Smooth muscle cell of the umbilical artery (primary cell): Measurements from ENCODE around the gene METTL3. TPM values are rescaled to one million over a fixed set of nuclear protein-coding genes. Genes with fewer than 3 reads are reported as not detected.

Experiments used
- total RNA-seq: library from RNA; depleted of rRNA; stranded (reverse); fragments of >200 nt; gene quantifications from 2 replicates; pipeline ENCODE4 v1.2.3, GENCODE V29; 2014

METTL3 gene
- total RNA-seq = 63.4 and 67.7 TPM in 2 replicates

DNA sequence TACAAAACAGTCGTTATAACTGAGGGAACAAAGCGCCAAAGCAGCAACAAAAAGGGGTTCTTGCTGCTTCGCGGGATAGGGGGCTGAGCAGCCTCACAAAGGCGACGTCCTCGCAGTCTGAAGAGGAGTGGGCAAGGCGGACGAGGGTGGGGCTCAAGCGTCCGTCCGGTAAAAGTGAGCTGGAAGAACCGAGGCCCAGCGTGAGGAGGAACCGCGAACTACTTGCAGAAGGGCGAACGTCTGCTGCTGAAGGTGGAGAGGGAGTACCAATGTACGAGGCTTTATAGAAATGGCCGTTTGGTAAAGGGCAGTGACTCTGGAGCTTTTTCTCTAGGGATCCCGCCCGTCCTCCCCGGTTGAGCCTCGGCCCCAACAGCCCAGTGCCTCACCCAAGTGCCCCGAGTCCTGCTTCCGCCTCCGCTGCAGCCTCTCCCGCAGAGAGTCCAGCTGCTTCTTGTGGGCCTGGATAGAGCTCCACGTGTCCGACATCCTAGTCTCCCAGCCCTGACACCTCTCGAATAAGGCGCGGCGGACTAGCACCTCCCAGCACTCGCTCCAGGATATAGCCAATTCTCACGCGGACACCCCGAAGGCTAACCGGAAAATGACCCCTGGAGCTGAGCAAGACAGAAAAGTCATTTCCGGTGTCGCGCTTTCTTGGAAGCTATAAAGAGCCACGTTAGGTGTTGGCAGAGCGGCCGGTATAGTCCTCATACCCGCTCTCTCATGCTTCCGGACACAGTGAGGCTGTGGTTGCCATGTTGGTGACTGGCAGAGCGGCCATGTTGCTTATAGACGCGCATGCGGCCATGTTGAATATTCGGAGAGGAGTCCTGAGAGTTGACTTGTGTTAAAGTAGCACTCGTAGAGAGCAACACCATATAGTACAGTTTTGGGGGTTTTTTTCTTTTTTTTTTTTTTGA is at the start of gene METTL3:
TSS of gene METTL3 (minus strand) at position 606 of the 923 bp plus-strand sequence. CDS start at position 489, 117 bp downstream.

DNA sequence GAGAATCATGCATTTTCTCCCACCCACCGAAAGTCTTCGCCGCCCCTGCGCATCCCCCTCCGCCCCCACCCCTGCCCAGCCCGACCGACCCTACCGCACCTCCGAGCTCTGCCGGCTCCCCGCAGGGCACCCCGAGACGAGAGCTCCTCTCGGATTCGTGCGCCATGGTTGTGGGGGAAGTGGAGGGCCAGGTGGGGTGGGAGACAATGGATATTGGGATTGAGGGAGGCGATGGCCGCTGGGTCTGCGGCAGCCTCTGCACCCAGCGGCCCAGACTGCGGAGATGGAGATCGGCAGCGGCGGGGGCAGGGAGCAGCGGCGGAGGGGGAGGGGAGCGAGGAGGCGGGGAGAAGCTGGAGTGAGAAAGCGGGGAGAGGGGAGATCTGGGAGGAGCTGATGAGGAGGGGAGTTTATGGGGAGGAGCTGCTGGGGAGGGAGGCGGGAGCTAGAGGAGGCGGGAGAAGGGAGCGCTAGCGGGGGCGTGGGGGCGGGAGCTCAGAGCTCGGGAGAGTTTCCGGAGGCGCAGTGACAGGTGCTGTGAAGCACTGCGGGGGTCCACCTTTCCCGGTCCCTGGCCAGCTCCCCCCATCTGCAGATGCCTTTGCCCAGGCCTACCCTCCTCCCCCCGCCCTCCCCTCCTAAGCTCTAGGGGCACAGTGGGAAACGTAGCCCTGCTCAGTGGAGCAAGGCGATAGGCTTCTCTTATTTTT is 15.0 kb upstream of the METTL3 start, which contains the start of gene SALL2:
TSS of gene SALL2 (minus strand) at position 385 of the 710 bp plus-strand sequence. CDS start at position 166, 219 bp downstream.

DNA sequence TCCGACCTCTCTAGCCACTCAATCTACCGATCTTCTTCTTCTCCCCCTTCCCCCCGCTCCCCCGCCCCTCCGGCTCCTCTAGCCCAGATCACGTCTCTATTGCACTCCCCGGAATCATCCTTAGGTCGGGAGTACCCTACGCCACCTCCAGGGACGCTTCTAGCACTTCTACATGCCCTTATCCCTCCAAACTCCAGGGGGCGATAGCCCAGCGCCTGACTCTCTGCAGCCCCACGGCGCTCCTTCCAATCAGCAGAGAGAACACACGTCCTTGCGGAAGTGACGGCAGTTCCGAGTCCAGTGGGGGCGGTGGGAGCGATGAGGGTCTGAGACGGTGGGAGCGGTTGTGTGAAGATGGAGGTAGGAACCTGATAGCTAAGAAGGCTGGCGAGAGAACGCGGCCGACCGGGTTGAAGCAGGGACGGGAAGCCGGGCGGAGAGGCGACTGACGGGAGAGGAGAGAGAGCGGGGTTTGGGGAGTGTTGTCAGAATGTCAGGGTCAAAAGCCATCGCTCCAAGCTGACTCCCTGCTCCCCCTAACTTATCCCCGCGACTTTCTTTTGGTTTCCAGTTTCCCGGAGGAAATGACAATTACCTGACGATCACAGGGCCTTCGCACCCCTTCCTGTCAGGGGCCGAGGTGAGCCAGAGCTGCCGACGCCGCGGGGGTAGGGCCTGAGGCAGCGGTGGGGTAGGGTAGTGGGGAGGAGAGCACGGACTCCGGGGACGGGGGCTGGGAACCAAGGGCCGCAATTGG is 34.0 kb downstream of the METTL3 start, which contains the start of the genes RAB2B and TOX4:
TSS of gene RAB2B (minus strand) at position 35 of the 757 bp plus-strand sequence. CDS start 87 bp downstream, outside the sequence.
TSS of gene TOX4 (plus strand) at position 271 of the 757 bp plus-strand sequence. CDS start at position 355, 84 bp downstream.

DNA sequence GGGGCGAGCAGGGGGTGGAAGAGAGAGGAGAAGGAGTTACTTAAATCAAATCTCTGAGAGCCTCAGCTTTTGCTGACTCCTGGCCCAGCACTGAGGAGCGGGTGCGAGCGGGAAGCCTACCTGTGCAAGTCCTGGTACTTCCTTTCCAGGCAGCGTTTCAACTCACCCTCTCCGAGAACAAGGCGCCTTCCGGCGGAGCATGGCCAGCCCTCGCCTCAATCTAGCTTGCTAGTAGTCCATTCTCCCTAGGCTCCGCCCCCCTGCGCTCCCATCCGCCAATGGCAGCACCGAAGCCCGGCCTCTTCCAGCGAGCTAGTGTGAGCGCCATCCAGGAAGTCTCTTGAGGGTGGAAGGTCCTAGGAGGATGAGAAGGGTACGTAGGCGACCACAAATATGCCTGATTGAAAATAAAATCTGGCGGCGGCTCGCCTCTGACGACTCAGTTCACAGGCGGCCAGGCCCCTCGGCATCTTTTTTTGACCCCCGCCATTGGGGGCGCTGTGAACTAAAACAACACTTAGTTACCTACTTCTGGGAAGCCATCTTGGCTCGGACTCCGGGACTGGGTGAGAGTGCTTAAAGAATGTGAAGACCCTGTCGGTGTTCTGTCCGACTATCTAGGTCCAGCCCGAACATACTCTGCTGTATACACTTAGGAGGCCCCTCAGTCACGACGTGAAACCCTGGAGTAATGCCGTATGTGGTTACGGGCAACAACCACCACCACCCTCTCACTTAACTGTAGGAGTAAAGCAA is 55.0 kb downstream of the METTL3 start, which contains the start of gene CHD8:
TSS of gene CHD8 (minus strand) at position 212 of the 756 bp plus-strand sequence. CDS start 24,480 bp downstream, outside the sequence.

Other genes starting within 250 kb of the METTL3 start
- gene HNRNPC, start 241.9 kb downstream of the METTL3 start, total RNA-seq = 597 and 614 TPM in 2 replicates
- gene RPGRIP1, start 231.3 kb downstream of the METTL3 start, total RNA-seq = not detected in 2 replicates
- gene SUPT16H, start 127.3 kb downstream of the METTL3 start, total RNA-seq = 59.7 and 88.9 TPM in 2 replicates
- 38.0 and 72.8 TPM in 2 replicates for gene CHD8, start 55.2 kb downstream of the METTL3 start, total RNA-seq
- 35.6 and 44.0 TPM in 2 replicates for gene RAB2B, start 34.4 kb downstream of the METTL3 start, total RNA-seq
- 18.1 and 63.0 TPM in 2 replicates for gene TOX4, start 34.1 kb downstream of the METTL3 start, total RNA-seq
- gene SALL2, start 15.0 kb upstream of the METTL3 start, total RNA-seq = 3.0 and 4.4 TPM in 2 replicates
- gene OR10G3, start 68.7 kb upstream of the METTL3 start, total RNA-seq = not detected in 2 replicates
- not detected in 2 replicates for gene OR10G2, start 123.6 kb upstream of the METTL3 start, total RNA-seq
- gene OR4E2, start 142.5 kb upstream of the METTL3 start, total RNA-seq = not detected in 2 replicates
- gene OR4E1, start 162.5 kb upstream of the METTL3 start, total RNA-seq = not detected in 2 replicates